WTC11 (cell line): ENCODE data around the gene FUT2.
A peak's percentile ranks its signal among the peaks of the same experiment; 100 is the strongest.

Experiments
- CTCF ChIP-seq: fragments of 200-600 bp; IDR thresholded peaks from 2 replicates; pipeline ENCODE4 v1.8.0; 2022; ENCODE audit warnings: antibody characterized with exemption
- FOXP1 ChIP-seq: sonication (generic); formaldehyde crosslinking; IDR thresholded peaks from 2 replicates; pipeline ENCODE4 v1.8.0; 2022; ENCODE audit warnings: missing genetic modification reagents, mild to moderate bottlenecking, moderate library complexity, borderline replicate concordance
- NFYB ChIP-seq: sonication (generic); formaldehyde crosslinking; conservative IDR thresholded peaks from 2 replicates; pipeline ENCODE4 v1.8.0; 2022; ENCODE audit warnings: low read depth, missing genetic modification reagents
- NR1H2 ChIP-seq: sonication (generic); formaldehyde crosslinking; IDR thresholded peaks from 2 replicates; pipeline ENCODE4 v1.9.0; 2021; ENCODE audit warnings: mild to moderate bottlenecking, moderate library complexity, missing genetic modification reagents
- ZNF281 ChIP-seq: sonication (generic); formaldehyde crosslinking; IDR thresholded peaks from 2 replicates; pipeline ENCODE4 v1.8.0; 2023; ENCODE audit warnings: mild to moderate bottlenecking, missing genetic modification reagents
- TF ChIP-seq, protein P1 (sequence below): sonication (generic); formaldehyde crosslinking; conservative IDR thresholded peaks from 2 replicates; pipeline ENCODE4 v1.8.1; 2022; ENCODE audit warnings: mild to moderate bottlenecking, missing genetic modification reagents
- TF ChIP-seq, protein P2 (sequence below): sonication (generic); formaldehyde crosslinking; IDR thresholded peaks from 2 replicates; pipeline ENCODE4 v1.8.0; 2023; ENCODE audit warnings: missing genetic modification reagents, mild to moderate bottlenecking, borderline replicate concordance
- TF ChIP-seq, protein P3 (sequence below): sonication (generic); formaldehyde crosslinking; IDR thresholded peaks from 2 replicates; pipeline ENCODE4 v1.8.0; 2022; ENCODE audit warnings: mild to moderate bottlenecking, missing genetic modification reagents
- TF ChIP-seq, protein P4 (sequence below): sonication (generic); formaldehyde crosslinking; IDR thresholded peaks from 2 replicates; pipeline ENCODE4 v1.8.0; 2022; ENCODE audit warnings: missing genetic modification reagents

GRCh38 chr19:48674216-48674809 lies 21.5 kb upstream of the FUT2 start:
- TF ChIP-seq, protein P1, sequence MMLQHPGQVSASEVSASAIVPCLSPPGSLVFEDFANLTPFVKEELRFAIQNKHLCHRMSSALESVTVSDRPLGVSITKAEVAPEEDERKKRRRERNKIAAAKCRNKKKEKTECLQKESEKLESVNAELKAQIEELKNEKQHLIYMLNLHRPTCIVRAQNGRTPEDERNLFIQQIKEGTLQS: no peak
- no peak for TF ChIP-seq FOXP1 (CRISPR knock-in tag)
- TF ChIP-seq CTCF: no peak
- TF ChIP-seq NFYB: no peak
- no peak for TF ChIP-seq NR1H2 (CRISPR knock-in tag)
- TF ChIP-seq, protein P2, sequence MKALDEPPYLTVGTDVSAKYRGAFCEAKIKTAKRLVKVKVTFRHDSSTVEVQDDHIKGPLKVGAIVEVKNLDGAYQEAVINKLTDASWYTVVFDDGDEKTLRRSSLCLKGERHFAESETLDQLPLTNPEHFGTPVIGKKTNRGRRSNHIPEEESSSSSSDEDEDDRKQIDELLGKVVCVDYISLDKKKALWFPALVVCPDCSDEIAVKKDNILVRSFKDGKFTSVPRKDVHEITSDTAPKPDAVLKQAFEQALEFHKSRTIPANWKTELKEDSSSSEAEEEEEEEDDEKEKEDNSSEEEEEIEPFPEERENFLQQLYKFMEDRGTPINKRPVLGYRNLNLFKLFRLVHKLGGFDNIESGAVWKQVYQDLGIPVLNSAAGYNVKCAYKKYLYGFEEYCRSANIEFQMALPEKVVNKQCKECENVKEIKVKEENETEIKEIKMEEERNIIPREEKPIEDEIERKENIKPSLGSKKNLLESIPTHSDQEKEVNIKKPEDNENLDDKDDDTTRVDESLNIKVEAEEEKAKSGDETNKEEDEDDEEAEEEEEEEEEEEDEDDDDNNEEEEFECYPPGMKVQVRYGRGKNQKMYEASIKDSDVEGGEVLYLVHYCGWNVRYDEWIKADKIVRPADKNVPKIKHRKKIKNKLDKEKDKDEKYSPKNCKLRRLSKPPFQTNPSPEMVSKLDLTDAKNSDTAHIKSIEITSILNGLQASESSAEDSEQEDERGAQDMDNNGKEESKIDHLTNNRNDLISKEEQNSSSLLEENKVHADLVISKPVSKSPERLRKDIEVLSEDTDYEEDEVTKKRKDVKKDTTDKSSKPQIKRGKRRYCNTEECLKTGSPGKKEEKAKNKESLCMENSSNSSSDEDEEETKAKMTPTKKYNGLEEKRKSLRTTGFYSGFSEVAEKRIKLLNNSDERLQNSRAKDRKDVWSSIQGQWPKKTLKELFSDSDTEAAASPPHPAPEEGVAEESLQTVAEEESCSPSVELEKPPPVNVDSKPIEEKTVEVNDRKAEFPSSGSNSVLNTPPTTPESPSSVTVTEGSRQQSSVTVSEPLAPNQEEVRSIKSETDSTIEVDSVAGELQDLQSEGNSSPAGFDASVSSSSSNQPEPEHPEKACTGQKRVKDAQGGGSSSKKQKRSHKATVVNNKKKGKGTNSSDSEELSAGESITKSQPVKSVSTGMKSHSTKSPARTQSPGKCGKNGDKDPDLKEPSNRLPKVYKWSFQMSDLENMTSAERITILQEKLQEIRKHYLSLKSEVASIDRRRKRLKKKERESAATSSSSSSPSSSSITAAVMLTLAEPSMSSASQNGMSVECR (CRISPR knock-in tag): no peak
- TF ChIP-seq, protein P3, sequence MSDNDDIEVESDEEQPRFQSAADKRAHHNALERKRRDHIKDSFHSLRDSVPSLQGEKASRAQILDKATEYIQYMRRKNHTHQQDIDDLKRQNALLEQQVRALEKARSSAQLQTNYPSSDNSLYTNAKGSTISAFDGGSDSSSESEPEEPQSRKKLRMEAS (CRISPR knock-in tag): 0 out of 2 replicates have a peak, but pooled peaks have one; percentile 7
- no peak for TF ChIP-seq ZNF281
- TF ChIP-seq, protein P4, sequence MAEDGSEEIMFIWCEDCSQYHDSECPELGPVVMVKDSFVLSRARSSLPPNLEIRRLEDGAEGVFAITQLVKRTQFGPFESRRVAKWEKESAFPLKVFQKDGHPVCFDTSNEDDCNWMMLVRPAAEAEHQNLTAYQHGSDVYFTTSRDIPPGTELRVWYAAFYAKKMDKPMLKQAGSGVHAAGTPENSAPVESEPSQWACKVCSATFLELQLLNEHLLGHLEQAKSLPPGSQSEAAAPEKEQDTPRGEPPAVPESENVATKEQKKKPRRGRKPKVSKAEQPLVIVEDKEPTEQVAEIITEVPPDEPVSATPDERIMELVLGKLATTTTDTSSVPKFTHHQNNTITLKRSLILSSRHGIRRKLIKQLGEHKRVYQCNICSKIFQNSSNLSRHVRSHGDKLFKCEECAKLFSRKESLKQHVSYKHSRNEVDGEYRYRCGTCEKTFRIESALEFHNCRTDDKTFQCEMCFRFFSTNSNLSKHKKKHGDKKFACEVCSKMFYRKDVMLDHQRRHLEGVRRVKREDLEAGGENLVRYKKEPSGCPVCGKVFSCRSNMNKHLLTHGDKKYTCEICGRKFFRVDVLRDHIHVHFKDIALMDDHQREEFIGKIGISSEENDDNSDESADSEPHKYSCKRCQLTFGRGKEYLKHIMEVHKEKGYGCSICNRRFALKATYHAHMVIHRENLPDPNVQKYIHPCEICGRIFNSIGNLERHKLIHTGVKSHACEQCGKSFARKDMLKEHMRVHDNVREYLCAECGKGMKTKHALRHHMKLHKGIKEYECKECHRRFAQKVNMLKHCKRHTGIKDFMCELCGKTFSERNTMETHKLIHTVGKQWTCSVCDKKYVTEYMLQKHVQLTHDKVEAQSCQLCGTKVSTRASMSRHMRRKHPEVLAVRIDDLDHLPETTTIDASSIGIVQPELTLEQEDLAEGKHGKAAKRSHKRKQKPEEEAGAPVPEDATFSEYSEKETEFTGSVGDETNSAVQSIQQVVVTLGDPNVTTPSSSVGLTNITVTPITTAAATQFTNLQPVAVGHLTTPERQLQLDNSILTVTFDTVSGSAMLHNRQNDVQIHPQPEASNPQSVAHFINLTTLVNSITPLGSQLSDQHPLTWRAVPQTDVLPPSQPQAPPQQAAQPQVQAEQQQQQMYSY (CRISPR knock-in tag): no peak
